ENCODE results near the gene CTRB1.

- no peak for TF ChIP-seq CTCF (conservative IDR thresholded peaks at IDR 0.05 in 1 of 2, IDR thresholded peaks at IDR 0.05 in 1 of 2; ENCODE audit: extremely low read depth in 1 of 2, insufficient read depth in 1 of 2, low read depth in 1 of 2, low read length in 2 of 2)
- TF ChIP-seq EZH2 (IDR thresholded peaks at IDR 0.05; ENCODE audit: borderline replicate concordance, low read length): no peak
These were observed 53.3 kb downstream of the CTRB1 start for GRCh38 chr16:75272097-75272551.

Data from mammary epithelial cell (primary cell).